Stimulated activated CD8-positive, alpha-beta memory T cell treated with anti-CD3 and anti-CD28 coated beads, Interleukin-12 subunit alpha, Interleukin-12 subunit beta, amount 100 ng/mL, for 4 hours (primary cell): ENCODE measurements around the gene PPM1F.

ENCODE experiments used
- DNase-seq: peaks from one replicate; pipeline ENCODE4 v3.0.0-alpha.2; 2020; ENCODE audit warnings: low read depth

Gene PPM1F

GRCh38 chr22:21960200-21961126 is 7.8 kb upstream of the PPM1F start:
- no peak for DNase-seq

GRCh38 chr22:21959274-21960074 is 6.8 kb upstream of the PPM1F start:
- DNase-seq: no peak

GRCh38 chr22:21958360-21959273 is 6.0 kb upstream of the PPM1F start:
- DNase-seq: no peak

- DNase-seq: no peak
Measured at GRCh38 chr22:21951931-21952465, 650 bp downstream of the PPM1F start.

GRCh38 chr22:21951062-21951461 is 1.6 kb downstream of the PPM1F start:
- DNase-seq: no peak

- no peak for DNase-seq
Measured at GRCh38 chr22:21949948-21950347, 2.7 kb downstream of the PPM1F start.

- DNase-seq: no peak
Measured at GRCh38 chr22:21949569-21949918, 3.1 kb downstream of the PPM1F start.

- no peak for DNase-seq
Measured at GRCh38 chr22:21948824-21949568, 3.7 kb downstream of the PPM1F start.

- no peak for DNase-seq
Measured at GRCh38 chr22:21948390-21948789, 4.3 kb downstream of the PPM1F start.

GRCh38 chr22:21947040-21948014 is 5.3 kb downstream of the PPM1F start:
- no peak for DNase-seq

- no peak for DNase-seq
Measured at GRCh38 chr22:21946262-21946925, 6.3 kb downstream of the PPM1F start.

GRCh38 chr22:21945453-21946261 is 7.0 kb downstream of the PPM1F start:
- no peak for DNase-seq

GRCh38 chr22:21944871-21945270 is 7.8 kb downstream of the PPM1F start:
- no peak for DNase-seq

- no peak for DNase-seq
Measured at GRCh38 chr22:21943571-21944448, 8.8 kb downstream of the PPM1F start.

GRCh38 chr22:21942407-21943343 is 10.0 kb downstream of the PPM1F start:
- no peak for DNase-seq

GRCh38 chr22:21941921-21942320 is 10.7 kb downstream of the PPM1F start:
- DNase-seq: no peak
